Suprapubic skin (tissue), 4 donors: ENCODE measurements around the gene PCBP4. TPM values are rescaled to one million over a fixed set of nuclear protein-coding genes. Genes with fewer than 3 reads are reported as not detected.
"Not testable (repeated sequence)": the region's sequence is repeated elsewhere in the genome, so short reads cannot be mapped to it uniquely, and the experiment has no call there.

Source experiments
- DNase-seq, 2 donors: peaks; one replicate each; pipeline ENCODE4 v3.0.0-alpha.2; 2019; ENCODE audit warnings: low spot score in 2 of 2
- H3K27ac ChIP-seq: fragments of 200-600 bp; sonication (generic); one replicate; pipeline ENCODE4 v1.5.1; 2019
- H3K27me3 ChIP-seq: fragments of 200-600 bp; sonication (generic); one replicate; pipeline ENCODE4 v1.5.1; 2019
- H3K36me3 ChIP-seq: fragments of 200-600 bp; sonication (generic); one replicate; pipeline ENCODE4 v1.5.1; 2019
- H3K4me1 ChIP-seq: fragments of 200-600 bp; sonication (generic); one replicate; pipeline ENCODE4 v1.5.1; 2019
- H3K4me3 ChIP-seq: fragments of 200-600 bp; sonication (generic); one replicate; pipeline ENCODE4 v1.5.1; 2019; ENCODE audit warnings: mild to moderate bottlenecking
- H3K9me3 ChIP-seq: fragments of 200-600 bp; sonication (generic); one replicate; pipeline ENCODE4 v1.5.1; 2019
- EP300 ChIP-seq: sonication (generic); formaldehyde crosslinking; IDR thresholded peaks from one replicate; pipeline ENCODE4 v1.6.1; 2017; ENCODE audit warnings: antibody characterized with exemption
- POLR2A ChIP-seq, 2 donors: fragments of 450-650 bp; IDR thresholded peaks; one replicate each; pipeline ENCODE4 v1.6.1; 2017; ENCODE audit warnings: antibody characterized with exemption in 2 of 2, mild to moderate bottlenecking in 2 of 2, moderate library complexity in 2 of 2
- POLR2AphosphoS5 ChIP-seq, 3 donors: sonication (generic); formaldehyde crosslinking; IDR thresholded peaks; one replicate each; pipeline ENCODE4 v1.6.1; 2017; ENCODE audit warnings: antibody characterized with exemption in 3 of 3
- WGBS: methylation state at CpG from one replicate; pipeline ENCODE4 v1.1.5; 2018; 5-methylcytosine and 5-hydroxymethylcytosine counted together
- total RNA-seq, 4 donors: library from RNA; depleted of rRNA; stranded (reverse); fragments of >200 nt; gene quantifications; one replicate each; pipeline ENCODE4 v1.1.0, GENCODE V29; 2016
- TF ChIP-seq, protein P1 (sequence below), 2 donors: fragments of 200-600 bp in 1 of 2; fragments of 450-650 bp in 1 of 2; sonication (generic) in 1 of 2; IDR thresholded peaks; one replicate each; pipeline ENCODE4 v1.5.1; 2016 to 2019; ENCODE audit warnings: antibody characterized with exemption in 2 of 2, mild to moderate bottlenecking in 1 of 2, moderate library complexity in 1 of 2

Gene PCBP4
- total RNA-seq, 4 donors from 2014 or later, result 24.6 to 32.1 (median 28.6) TPM

DNA sequence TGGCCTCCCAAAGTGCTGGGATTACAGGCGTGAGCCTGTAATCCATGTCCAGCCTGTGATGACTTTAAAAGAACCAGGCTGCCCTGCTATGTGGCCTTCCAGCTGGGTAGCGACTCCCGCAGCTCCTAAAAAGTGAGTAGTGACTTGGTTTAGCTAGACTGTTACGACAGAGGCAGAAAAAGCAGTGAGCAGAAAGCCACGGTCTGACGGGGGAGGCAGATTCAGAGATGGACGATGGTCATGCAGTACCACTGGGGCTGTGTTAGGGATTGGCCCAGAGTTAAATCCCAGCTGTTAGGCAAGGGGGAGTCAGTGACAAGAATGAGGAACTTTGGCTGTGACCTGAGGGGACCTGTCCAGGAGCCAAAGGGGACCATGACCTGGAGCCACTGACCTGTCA lies 31.5 kb upstream of the PCBP4 start:
- no peak for DNase-seq
- 83% methylated on average over 7 of the region's 7 CpGs for WGBS

DNA sequence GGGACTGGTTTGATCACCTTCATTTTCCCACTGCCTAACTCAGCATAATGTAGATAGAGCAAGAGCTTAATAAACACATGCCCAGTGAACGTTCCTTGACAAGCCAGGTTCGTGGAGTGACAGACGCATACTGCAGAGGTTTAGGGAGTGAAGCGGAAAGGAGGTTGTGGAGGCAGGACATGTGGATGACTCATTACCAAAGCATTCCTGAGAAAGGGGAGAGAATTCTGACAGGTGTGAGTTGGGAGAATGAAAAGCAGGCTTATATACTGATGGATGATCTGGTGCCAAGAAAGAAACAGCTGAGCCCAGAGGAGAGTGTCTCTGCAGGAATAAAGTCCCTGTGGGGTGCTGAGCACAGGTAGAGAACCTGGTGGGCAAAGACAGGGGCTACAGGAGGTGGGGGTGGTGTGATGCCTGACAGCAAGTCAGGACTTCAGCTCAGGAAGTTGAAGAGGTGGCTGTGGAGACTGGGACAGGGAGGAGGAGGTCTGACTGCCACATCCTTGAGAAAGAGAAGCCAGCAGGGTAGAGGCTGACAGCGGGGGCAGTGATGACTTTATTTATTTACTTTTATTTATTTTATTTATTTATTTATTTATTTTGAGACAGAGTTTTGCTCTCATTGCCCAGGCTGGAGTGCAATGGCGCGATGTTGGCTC lies 30.8 kb upstream of the PCBP4 start:
- 61% methylated on average over 7 of the region's 7 CpGs for WGBS
- Histone ChIP-seq H3K9me3 (no peaks in the 10 kb centered on the region), H3K27me3 (no peaks in the 10 kb centered on the region), H3K4me3 (no peak overlapping the region), H3K27ac (no peak overlapping the region), H3K36me3 (peaks cover 19% of the 10 kb centered on the region), H3K4me1 (peaks cover 30% of the 10 kb centered on the region)
- DNase-seq, result no peak
- TF ChIP-seq POLR2A (IDR thresholded peaks at IDR 0.05) (no peak), POLR2AphosphoS5 (IDR thresholded peaks at IDR 0.05) (no peak), EP300 (no peak)
- TF ChIP-seq, protein P1, sequence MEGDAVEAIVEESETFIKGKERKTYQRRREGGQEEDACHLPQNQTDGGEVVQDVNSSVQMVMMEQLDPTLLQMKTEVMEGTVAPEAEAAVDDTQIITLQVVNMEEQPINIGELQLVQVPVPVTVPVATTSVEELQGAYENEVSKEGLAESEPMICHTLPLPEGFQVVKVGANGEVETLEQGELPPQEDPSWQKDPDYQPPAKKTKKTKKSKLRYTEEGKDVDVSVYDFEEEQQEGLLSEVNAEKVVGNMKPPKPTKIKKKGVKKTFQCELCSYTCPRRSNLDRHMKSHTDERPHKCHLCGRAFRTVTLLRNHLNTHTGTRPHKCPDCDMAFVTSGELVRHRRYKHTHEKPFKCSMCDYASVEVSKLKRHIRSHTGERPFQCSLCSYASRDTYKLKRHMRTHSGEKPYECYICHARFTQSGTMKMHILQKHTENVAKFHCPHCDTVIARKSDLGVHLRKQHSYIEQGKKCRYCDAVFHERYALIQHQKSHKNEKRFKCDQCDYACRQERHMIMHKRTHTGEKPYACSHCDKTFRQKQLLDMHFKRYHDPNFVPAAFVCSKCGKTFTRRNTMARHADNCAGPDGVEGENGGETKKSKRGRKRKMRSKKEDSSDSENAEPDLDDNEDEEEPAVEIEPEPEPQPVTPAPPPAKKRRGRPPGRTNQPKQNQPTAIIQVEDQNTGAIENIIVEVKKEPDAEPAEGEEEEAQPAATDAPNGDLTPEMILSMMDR (IDR thresholded peaks at IDR 0.05), result no peak

More for the DNA sequence above, 31.5 kb upstream of the PCBP4 start:
- peaks cover 11% of the 10 kb centered on the region for H3K36me3 ChIP-seq
- H3K27me3 ChIP-seq, result no peaks in the 10 kb centered on the region
- no peak overlapping the region for H3K4me3 ChIP-seq
- peaks cover 26% of the 10 kb centered on the region for H3K4me1 ChIP-seq
- H3K9me3 ChIP-seq, result no peaks in the 10 kb centered on the region
- no peak for TF ChIP-seq POLR2A (IDR thresholded peaks at IDR 0.05)
- TF ChIP-seq POLR2AphosphoS5 (IDR thresholded peaks at IDR 0.05), result no peak
- TF ChIP-seq, protein P1 (IDR thresholded peaks at IDR 0.05), result no peak
- no peak for TF ChIP-seq EP300
- H3K27ac ChIP-seq, result no peak overlapping the region

DNA sequence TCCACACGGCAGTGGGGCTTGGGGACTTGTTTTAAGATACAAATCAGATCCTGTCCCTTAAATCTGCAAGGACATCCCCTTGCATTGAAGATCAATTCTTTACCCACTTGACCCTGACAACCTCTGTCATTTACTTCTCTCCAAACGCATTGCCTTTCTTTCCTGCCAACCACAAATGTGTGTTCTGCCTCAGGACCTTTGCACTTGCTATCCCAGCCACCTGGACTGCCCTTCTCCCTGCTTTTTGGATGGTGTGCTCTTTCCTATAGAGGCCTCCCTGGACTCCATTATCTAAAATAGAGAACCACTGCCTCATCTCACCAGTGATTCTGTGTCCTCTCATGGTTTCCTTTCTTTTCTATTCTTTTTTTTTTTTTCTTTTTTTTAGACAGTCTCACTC lies 29.9 kb upstream of the PCBP4 start:
- TF ChIP-seq EP300 (no peak), POLR2A (IDR thresholded peaks at IDR 0.05) (no peak), POLR2AphosphoS5 (IDR thresholded peaks at IDR 0.05) (no peak)
- TF ChIP-seq, protein P1 (IDR thresholded peaks at IDR 0.05), result no peak
- Histone ChIP-seq H3K4me1 (peaks cover 30% of the 10 kb centered on the region), H3K9me3 (no peaks in the 10 kb centered on the region), H3K36me3 (peaks cover 26% of the 10 kb centered on the region), H3K27me3 (no peaks in the 10 kb centered on the region), H3K4me3 (no peak overlapping the region), H3K27ac (no peak overlapping the region)
- 72% methylated on average over 2 of the region's 2 CpGs for WGBS
- no peak for DNase-seq

DNA sequence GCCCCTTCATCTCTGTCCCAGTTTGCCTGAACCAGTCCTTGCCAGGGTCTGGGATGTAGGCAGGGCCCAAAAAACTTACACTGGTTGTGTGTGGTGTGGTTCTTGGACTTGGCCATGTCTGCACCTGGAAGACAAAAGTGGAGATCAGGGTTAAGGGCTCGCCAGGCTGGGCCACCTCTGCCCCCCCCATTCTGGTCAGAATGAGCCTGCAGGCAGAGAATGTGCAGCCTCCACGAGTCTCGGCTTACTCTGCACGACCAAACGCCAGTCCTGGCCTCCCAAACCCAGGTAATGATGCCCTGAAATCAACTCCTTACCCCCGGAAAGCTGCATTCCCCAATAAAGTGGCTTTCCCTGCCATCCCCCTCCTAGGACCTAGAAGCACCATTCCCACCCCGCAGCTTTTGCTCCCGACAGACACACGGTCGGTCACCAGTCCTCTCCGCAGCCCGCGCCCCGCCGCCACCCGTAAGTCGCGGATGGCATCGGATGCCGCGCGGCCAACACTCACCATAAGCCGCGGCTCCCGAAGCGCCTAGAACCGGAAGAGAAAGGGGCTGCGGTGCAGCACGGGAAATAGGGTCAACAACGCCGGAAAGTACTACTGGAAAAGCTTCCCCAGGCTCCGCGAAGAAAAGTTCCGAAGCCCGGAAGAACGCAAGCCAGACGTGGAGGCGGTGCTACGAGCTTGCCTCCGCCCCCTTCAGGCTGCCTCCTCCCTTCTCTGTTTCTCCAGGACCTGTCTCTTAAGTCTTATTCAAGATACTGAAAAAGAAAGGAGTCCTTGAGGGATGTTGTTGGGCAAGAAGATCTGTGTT lies 28.3 kb upstream of the PCBP4 start, which contains the start of gene RPL29:
TSS of gene RPL29 (minus strand) at position 550 of the 818 bp plus-strand sequence. CDS start at position 116, 434 bp downstream.
- Histone ChIP-seq H3K36me3 (peaks cover 38% of the 10 kb centered on the region), H3K27me3 (no peaks in the 10 kb centered on the region), H3K4me3 (peak within 1 kb of the TSS; percentile 92), H3K27ac (peak within 1 kb of the TSS; percentile 88), H3K4me1 (peaks cover 24% of the 10 kb centered on the region), H3K9me3 (no peaks in the 10 kb centered on the region)
- TF ChIP-seq POLR2AphosphoS5 (IDR thresholded peaks at IDR 0.05), result peak in 2 of 3 donors; percentile 84 to 95
- TF ChIP-seq EP300, result no peak
- TF ChIP-seq POLR2A (IDR thresholded peaks at IDR 0.05), result peak; percentile 31 to 66
- TF ChIP-seq, protein P1 (IDR thresholded peaks at IDR 0.05), result peak in 1 of 2 donors; percentile 10
- peak; percentile 94 to 95 for DNase-seq
- WGBS, result under 1% methylated on average over 37 of the region's 40 CpGs

- Histone ChIP-seq H3K4me1 (peaks cover 28% of the 10 kb centered on the region), H3K36me3 (peaks cover 38% of the 10 kb centered on the region), H3K27ac (peak overlapping the region; percentile 88), H3K27me3 (no peaks in the 10 kb centered on the region), H3K9me3 (no peaks in the 10 kb centered on the region), H3K4me3 (peak overlapping the region; percentile 92)
- TF ChIP-seq EP300 (no peak), POLR2AphosphoS5 (IDR thresholded peaks at IDR 0.05) (no peak), POLR2A (IDR thresholded peaks at IDR 0.05) (no peak)
- TF ChIP-seq, protein P1 (IDR thresholded peaks at IDR 0.05), result no peak
- DNase-seq, result no peak
- WGBS, result 100% methylated on average over 1 of the region's 2 CpGs
Measured at GRCh38 chr3:51994530-51994929, 27.3 kb upstream of the PCBP4 start.

DNA sequence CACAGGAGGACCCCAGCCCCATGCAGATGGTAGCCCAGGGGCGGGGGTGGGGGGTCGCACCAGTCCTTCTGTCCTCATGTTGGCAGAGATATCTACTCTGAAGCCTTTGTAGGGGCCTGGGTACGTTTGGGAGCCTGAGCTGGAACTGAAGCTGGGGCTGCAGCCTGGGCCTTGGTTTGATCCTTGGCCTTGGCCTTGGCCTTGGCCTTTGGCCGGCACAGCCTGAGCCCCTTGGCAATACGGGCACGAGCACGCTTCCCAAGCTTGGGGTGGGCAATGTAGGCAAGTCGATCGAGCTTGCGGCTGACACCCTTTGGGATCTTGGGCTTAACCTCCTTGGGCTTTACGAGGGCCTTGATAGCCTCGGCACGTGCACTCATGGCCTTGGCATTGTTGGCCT lies 26.4 kb upstream of the PCBP4 start:
- H3K27me3 ChIP-seq, H3K27ac ChIP-seq, DNase-seq, H3K9me3 ChIP-seq, H3K4me3 ChIP-seq: not testable (repeated sequence)
- 83% methylated on average over 2 of the region's 13 CpGs for WGBS
- peaks cover 28% of the 10 kb centered on the region for H3K4me1 ChIP-seq
- H3K36me3 ChIP-seq, result peaks cover 38% of the 10 kb centered on the region
